Testis (tissue), 2 donors: ENCODE measurements around the gene DAD1.
"Not testable (repeated sequence)": the region's sequence is repeated elsewhere in the genome, so short reads cannot be mapped to it uniquely, and the experiment has no call there.

ENCODE experiments used
- CTCF ChIP-seq, 3 experiments: fragments of 450-650 bp in 2 of 3; fragments of 200-600 bp in 1 of 3; sonication (generic) in 1 of 3; IDR thresholded peaks; one replicate each; pipeline ENCODE4 v1.5.1; 2016 to 2019; ENCODE audit warnings: antibody characterized with exemption in 3 of 3, mild to moderate bottlenecking in 2 of 3, moderate library complexity in 1 of 3
- POLR2A ChIP-seq: fragments of 450-650 bp; IDR thresholded peaks from one replicate; pipeline ENCODE4 v1.6.1; 2017; ENCODE audit warnings: antibody characterized with exemption, mild to moderate bottlenecking, moderate library complexity

- TF ChIP-seq CTCF (IDR thresholded peaks at IDR 0.05); POLR2A: not testable (repeated sequence)
These were observed 45.3 kb downstream of the DAD1 start for GRCh38 chr14:22543570-22544357.
